ENCODE data around the gene EMC1. TPM values are rescaled to one million over a fixed set of nuclear protein-coding genes. Genes with fewer than 3 reads are reported as not detected.

Gene EMC1
- total RNA-seq, 4 donors from 2014 or later: 16.0 to 35.2 (median 31.5) TPM

GRCh38 chr1:19182223-19182622 is 69.1 kb downstream of the EMC1 start:
- TF ChIP-seq CTCF (IDR thresholded peaks at IDR 0.05; ENCODE audit: low read depth): no peak

- TF ChIP-seq CTCF (IDR thresholded peaks at IDR 0.05; ENCODE audit: low read depth): no peak
Measured at GRCh38 chr1:19179597-19180264, 71.6 kb downstream of the EMC1 start.

- no peak for TF ChIP-seq CTCF (IDR thresholded peaks at IDR 0.05; ENCODE audit: low read depth)
Measured at GRCh38 chr1:19178734-19179398, 72.5 kb downstream of the EMC1 start.

GRCh38 chr1:19177811-19178210 is 73.5 kb downstream of the EMC1 start:
- no peak for TF ChIP-seq CTCF (IDR thresholded peaks at IDR 0.05; ENCODE audit: low read depth)

- TF ChIP-seq CTCF (IDR thresholded peaks at IDR 0.05; ENCODE audit: low read depth): no peak
Measured at GRCh38 chr1:19169642-19170041, 81.7 kb downstream of the EMC1 start.

GRCh38 chr1:19167140-19167539 is 84.2 kb downstream of the EMC1 start:
- TF ChIP-seq CTCF (IDR thresholded peaks at IDR 0.05; ENCODE audit: low read depth): no peak

GRCh38 chr1:19166066-19166465 is 85.3 kb downstream of the EMC1 start:
- TF ChIP-seq CTCF (IDR thresholded peaks at IDR 0.05; ENCODE audit: low read depth): no peak

Other genes starting within 250 kb of the EMC1 start
- gene UBR4, start 41.3 kb downstream of the EMC1 start, total RNA-seq: 100 to 1,000 TPM; 124 to 198 (median 131) TPM
- 10 to 100 TPM; 13.2 to 20.9 (median 20.4) TPM for gene MRTO4, start 281 bp upstream of the EMC1 start, total RNA-seq
- gene AKR7A3, start 37.2 kb upstream of the EMC1 start, total RNA-seq: 1 to 10 TPM in 2 of 4 donors, under 1 TPM in 1, not detected in 1; 0.51 to 2.4 (median 2.0) TPM
- gene AKR7A2, start 60.6 kb upstream of the EMC1 start, total RNA-seq: 100 to 1,000 TPM in 1 of 4 donors, 10 to 100 TPM in 3; 25.6 to 100 (median 76.4) TPM
- gene SLC66A1, start 60.8 kb upstream of the EMC1 start, total RNA-seq: 10 to 100 TPM in 3 of 4 donors, 1 to 10 TPM in 1; 8.4 to 12.7 (median 11.6) TPM
- gene CAPZB, start 234.0 kb upstream of the EMC1 start, total RNA-seq: 100 to 1,000 TPM in 3 of 4 donors, 10 to 100 TPM in 1; 84.2 to 119 (median 102) TPM

Data from subcutaneous adipose tissue (tissue), 4 donors.